HG03354 (cell line): ENCODE results near the gene RPL29.
"Not testable (repeated sequence)": the region's sequence is repeated elsewhere in the genome, so short reads cannot be mapped to it uniquely, and the experiment has no call there.

Source experiments
- ATAC-seq: cut with Tn5 transposase; IDR thresholded peaks from one replicate; pipeline ENCODE4 v1.9.1; 2021; ENCODE audit warnings: mild to moderate bottlenecking; ENCODE audit not compliant: unreplicated experiment, poor library complexity, severe bottlenecking

RPL29 gene

DNA sequence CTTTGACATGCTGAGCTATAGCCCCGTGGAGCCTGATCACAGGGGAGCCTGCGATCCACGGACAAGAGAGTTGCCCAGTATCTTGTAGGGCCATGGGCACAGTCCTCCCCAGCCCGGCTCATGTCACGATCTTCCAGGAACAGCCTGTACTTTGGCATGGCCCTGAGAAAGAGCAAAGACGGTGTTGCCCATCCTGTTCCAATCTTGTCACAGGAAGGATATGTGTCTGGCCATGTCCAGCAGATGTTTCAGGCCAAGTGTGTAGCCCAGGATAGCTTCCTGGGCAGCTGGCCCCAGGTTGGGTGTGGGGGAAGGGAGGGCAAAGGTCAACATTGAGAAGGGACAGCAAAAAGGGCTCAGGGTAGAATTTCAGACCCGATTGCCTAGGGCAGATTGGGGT lies 17.0 kb upstream of the RPL29 start:
- no peak for ATAC-seq

DNA sequence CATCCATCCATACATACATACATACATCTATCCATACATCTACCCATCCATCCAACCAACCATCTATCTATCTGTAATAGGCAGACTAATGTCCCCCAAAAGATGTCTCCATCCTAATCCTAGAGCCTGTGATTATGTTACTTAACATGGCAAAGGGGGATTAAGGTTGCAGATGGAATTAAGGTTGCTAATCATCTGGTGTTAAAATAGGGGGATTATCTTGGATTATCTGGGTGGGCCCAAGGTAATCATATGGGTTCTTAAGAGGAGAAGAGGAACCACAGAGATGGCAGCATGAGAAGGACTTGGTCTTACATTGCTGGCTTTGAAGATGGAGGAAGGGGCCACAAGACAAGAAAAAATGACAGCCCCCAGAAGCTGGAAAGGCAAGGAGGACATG lies 14.7 kb upstream of the RPL29 start:
- no peak for ATAC-seq

DNA sequence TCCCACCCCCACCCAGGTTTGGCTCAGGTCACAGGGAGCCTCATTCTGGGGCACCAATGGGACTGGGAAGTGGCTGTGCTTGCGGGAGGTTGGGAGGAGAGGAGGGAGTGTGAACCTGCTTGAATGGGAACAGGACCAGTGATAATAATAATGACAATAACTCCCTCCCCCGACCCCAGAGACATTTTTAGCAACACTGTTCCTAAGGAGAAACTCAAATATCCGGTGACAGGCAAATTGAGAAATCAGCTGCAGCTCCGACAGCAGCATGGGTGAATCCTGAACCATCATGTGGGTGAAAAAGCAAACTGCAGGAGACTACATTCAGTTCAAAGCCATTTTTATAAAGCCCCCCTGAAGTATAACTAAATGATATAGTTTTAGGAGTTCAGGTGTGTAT lies 11.6 kb upstream of the RPL29 start:
- ATAC-seq = no peak

DNA sequence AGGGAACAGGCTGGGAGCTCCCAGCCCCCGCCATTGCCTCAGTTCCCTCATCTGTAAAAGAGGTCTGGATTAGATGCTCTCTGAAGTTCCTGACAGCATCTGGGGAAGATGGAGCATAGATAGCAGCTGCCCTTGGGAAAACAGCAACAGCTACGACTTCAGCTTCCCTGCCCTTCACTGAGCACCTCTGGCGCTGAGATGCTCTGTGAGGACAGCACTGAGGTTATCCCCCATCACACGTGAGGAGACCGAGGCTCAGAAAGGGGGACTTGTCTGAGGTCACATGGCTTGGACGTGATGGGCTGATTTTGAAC lies 11.1 kb upstream of the RPL29 start:
- ATAC-seq = no peak

DNA sequence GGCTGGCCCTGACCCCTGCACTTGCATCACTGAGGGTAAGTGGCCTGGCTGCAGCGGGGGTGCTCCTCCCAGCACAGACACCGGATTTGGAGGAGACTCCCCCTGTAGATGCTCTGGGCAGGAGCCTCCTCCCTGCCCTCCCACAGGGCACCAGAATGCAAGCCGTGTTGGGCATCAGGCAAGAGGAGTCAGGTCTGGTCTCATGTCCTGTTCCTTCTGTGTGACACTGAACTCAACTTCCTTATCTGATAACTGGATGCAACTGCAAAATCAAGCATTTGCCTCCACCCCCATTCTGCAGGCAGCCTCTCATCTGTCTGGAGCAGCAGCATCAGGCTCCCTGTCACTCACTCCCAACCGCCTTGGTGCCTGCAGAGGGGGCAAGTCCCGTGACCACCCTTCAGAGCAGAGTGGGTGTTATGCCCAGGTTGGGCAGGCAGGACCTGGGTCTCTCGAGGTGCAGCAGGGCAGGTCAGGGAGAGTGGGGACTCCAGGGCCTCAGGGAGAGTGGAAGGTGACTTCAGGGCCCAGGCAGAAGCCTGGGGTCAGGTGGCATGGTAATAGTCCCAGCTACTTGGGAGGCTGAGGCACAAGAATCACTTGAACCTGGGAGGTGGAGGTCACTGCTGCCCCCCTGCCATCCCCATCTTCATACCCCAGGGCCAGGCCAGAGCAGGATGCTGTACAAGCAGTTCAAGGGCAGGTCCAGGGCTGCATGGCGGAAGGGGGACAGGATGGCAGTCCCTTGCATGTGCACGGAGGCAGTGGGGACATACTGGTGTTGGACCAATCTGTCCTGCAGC lies 10.5 kb upstream of the RPL29 start:
- ATAC-seq = no peak

DNA sequence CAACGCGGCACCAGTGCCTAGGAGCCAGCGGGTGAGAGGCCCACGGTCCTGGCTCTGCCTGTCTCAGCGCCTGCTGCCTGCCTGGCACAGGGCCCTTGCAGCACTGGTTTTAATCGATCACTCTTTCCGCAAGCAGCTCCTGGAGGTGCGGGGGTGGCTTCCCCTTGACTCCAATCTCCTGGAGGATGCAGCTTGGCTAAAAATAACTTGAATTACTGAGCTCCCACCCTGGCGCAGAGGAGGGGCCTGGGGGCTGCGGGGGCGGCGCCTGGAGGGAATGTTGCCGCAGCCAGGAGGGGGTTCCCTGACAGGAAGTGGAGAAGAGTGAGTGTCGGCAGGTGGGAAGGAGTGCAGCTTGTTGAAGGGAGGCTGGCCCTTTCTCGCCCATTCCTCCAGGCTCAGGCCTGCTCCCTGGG lies 9.9 kb upstream of the RPL29 start:
- no peak for ATAC-seq

DNA sequence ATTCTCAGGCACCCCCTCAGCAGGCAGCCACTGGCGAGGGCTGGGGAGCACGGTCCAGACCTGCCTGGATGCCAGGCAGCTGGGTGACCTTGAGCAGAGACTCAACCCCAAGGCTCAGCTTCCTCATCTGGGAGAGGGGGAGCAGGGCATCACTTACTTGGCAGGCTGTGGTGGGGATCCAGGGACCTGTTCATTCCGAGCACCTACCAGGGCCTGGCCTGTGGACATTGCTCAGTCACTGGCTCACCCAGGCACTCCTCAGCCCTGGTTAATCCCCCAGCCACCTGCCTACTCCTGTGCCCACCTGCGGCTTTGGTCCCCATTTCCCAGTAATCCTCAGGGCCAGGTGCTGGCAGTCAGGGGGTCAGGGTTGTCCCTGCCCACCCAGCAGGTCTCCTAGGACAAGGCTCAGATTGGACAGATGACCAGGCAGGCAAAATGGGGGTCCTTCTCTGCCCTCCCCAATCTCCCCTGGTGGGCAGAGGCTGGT lies 9.3 kb upstream of the RPL29 start:
- ATAC-seq = no peak

DNA sequence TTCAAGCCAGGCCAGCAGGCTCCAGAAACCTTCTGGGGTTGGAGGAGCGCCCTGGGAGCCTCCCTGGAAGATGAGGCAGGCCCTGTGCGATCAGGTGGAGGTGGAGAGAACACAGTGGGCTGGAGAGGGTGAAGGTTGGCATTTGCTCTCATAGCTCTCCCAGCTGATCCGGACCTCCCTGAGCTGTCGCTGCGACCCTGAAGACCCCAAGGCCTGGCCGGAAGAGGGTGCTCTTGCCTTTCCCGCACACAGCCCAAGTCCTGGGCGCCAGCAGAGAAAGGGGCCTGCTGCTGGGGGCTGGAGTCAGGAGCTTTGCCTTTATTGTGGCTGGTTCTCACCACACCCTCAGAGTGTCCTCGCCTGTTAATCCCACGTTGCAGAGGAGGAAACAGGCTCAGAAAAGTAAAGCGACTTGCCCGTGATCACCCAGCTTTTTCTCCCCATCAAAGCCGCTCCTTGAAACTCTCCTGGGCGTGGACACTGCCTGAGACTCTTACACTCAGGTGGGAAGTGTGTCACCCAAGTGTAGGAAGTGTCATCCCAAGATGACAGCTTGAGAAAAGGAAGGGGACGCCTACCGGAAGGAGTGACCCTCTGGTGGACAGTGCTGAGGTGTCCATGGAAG lies 8.6 kb upstream of the RPL29 start:
- no peak for ATAC-seq

DNA sequence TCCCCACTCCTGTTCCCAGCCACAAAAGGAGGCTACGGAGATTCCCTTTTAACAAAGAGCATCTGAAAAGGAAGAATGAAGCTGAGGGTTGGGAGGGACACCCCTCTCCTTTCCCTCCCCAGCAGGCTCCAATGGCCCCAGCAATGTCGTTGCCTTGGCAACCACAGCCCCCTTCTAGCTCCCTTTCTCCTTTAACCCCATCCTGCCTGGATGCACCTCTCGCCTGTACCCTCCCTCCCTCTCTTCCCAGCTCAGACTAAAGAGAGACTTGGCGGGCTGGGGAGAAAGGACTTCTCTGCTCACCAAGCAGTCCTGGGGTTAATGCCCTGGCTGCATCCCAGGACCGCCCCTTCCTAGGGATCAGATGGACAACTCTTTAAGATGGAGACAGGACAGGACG lies 7.1 kb upstream of the RPL29 start:
- ATAC-seq = no peak

DNA sequence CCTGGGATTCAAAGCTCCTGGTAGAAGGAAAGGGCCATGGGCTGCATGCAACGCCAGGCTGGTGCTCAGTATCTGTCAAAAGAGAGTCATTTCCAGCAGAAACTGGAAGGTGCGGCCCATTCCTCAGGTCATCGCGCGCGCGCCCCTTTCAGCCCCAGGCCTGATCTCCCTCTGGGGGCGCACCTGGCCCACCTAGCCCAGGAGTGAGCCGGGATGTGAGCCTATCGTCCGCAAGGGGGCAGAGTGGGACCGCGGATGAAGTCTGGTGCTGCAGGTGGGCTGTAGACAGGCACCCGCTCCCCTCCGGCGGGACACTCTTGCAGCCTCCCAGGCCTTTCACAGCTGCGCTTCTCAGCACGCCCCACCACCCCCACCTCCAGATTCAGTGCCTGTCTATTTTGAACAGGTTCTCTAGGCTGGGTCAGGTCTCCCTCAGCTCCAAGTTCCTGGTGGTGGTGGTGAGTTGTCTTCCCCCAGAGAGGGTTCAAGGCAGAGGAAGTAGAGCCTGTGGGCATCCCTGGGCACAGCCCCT lies 5.8 kb upstream of the RPL29 start:
- peak; percentile 88 for ATAC-seq

DNA sequence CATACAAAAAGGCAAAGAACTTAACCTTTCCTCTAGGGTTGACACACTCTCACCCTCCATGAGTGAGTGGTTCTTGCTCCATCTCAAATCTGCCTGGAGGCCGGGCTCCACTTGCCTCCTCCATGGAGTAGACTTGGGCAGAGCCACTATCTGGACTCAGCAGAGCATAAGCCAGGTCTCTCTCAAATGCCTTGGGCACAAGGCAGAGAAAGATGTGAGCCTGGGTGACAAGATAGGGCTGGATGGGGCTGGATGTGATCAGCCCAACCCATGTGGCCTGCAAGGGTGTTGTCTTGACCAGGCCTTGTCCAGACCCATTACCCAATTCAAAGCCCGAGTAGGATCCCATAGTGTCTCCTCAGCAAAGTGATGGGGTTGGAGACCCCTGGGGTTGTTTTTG lies 4.2 kb upstream of the RPL29 start:
- ATAC-seq = no peak

DNA sequence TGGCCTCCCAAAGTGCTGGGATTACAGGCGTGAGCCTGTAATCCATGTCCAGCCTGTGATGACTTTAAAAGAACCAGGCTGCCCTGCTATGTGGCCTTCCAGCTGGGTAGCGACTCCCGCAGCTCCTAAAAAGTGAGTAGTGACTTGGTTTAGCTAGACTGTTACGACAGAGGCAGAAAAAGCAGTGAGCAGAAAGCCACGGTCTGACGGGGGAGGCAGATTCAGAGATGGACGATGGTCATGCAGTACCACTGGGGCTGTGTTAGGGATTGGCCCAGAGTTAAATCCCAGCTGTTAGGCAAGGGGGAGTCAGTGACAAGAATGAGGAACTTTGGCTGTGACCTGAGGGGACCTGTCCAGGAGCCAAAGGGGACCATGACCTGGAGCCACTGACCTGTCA lies 3.1 kb upstream of the RPL29 start:
- no peak for ATAC-seq

DNA sequence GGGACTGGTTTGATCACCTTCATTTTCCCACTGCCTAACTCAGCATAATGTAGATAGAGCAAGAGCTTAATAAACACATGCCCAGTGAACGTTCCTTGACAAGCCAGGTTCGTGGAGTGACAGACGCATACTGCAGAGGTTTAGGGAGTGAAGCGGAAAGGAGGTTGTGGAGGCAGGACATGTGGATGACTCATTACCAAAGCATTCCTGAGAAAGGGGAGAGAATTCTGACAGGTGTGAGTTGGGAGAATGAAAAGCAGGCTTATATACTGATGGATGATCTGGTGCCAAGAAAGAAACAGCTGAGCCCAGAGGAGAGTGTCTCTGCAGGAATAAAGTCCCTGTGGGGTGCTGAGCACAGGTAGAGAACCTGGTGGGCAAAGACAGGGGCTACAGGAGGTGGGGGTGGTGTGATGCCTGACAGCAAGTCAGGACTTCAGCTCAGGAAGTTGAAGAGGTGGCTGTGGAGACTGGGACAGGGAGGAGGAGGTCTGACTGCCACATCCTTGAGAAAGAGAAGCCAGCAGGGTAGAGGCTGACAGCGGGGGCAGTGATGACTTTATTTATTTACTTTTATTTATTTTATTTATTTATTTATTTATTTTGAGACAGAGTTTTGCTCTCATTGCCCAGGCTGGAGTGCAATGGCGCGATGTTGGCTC lies 2.4 kb upstream of the RPL29 start:
- ATAC-seq = no peak

DNA sequence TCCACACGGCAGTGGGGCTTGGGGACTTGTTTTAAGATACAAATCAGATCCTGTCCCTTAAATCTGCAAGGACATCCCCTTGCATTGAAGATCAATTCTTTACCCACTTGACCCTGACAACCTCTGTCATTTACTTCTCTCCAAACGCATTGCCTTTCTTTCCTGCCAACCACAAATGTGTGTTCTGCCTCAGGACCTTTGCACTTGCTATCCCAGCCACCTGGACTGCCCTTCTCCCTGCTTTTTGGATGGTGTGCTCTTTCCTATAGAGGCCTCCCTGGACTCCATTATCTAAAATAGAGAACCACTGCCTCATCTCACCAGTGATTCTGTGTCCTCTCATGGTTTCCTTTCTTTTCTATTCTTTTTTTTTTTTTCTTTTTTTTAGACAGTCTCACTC lies 1.5 kb upstream of the RPL29 start:
- ATAC-seq = no peak

DNA sequence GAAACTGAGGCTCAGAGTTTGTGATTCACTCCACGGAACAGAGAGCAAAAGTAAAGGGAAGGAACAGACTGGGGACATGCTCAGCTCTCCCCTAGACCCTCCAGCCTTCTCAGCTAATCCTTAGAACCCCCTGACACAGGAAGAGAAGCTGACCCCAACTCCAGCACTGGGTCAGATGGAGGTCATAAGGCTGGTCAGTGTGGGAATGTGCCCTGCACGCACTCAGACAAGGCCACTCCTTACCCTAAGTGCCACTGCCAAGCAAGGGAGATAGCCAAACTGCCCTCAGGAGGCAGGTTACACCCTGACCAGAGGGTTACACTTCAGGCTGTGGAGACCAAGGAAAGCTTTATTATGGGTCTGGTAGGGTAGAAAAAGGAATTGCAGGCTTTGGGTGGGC lies 1.2 kb downstream of the RPL29 start:
- no peak for ATAC-seq

DNA sequence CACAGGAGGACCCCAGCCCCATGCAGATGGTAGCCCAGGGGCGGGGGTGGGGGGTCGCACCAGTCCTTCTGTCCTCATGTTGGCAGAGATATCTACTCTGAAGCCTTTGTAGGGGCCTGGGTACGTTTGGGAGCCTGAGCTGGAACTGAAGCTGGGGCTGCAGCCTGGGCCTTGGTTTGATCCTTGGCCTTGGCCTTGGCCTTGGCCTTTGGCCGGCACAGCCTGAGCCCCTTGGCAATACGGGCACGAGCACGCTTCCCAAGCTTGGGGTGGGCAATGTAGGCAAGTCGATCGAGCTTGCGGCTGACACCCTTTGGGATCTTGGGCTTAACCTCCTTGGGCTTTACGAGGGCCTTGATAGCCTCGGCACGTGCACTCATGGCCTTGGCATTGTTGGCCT lies 2.0 kb downstream of the RPL29 start:
- ATAC-seq = not testable (repeated sequence)

DNA sequence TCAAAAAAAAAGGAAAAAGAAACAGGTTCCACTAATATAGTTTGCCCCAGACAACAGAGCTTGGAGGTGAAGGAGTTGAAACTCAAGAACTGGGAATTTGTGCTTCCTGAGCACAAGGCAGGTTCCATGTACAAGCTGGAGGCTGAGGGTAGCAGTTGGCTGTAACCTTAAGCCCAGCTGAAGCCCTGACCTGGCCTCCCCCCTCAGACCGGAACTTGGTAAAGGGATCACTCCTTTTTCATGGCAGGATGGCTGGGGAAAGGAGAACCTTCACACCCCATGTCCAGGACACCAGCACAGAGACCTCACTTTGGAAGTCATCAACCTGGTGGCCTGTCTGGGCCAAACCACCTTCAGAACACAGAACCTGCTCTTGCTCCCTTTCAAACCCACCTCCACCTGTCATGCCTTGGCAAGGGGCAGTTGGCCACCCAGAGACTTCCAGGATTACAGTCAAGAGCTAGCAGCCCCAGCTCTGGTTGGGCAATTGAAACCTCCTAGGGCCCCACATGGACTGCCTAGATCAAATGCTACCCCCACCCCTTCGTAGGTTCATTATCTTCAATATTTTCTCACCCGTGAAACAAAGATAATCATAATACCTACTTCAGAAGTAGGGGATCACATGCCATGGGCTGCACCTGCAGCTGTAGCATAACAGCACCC lies 3.5 kb downstream of the RPL29 start:
- ATAC-seq = no peak

DNA sequence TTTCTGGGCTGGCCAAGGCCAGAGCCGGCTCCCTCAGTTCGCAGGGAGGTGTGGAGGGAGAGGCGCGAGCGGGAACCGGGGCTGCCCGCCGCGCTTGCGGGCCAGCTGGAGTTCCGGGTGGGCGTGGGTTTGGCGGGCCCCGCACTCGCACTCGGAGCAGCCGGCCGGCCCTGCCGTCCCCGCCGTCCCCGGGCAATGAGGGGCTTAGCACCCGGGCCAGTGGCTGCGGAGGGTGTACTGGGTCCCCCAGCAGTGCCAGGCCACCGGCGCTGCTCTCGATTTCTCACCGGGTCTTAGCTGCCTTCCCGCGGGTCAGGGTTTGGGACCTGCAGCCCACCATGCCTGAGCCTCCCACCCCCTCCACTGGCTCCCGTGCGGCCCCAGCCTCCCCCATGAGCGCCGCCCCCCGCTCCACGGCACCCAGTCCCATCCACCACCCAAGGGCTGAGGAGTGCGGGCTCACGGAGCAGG lies 5.2 kb downstream of the RPL29 start:
- not testable (repeated sequence) for ATAC-seq

DNA sequence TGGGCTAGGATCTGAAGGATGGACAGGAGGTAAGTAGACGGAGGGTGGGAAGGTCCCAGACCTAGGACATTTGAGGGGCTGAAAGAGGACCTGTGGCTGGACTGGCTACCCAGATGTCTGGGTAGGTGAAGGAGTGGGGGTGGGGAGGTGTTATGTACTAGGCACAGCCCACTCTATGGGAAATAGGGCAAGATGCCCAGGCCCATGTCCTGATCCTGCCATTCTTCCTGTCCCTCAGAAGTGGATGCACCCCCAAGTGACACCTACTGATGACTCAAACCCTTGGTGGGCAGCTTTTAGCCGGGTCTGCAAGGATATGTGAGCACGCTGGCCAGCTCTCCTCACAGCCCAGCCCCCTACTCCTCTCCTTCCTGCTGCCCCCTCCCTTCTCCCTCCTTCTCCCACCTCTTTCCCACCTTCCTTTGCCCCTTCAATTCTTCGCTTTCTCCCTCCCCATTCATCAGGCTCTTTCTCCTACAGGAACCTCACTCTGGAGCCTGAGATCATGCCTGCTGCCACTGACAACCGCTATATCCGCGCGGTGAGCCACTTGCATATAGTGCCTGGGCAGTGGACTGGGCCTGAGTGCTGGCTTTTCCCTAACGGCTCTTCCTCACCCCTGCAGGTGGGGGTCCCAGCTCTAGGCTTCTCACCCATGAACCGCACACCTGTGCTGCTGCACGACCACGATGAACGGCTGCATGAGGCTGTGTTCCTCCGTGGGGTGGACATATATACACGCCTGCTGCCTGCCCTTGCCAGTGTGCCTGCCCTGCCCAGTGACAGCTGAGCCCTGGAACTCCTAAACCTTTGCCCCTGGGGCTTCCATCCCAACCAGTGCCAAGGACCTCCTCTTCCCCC lies 7.2 kb downstream of the RPL29 start:
- no peak for ATAC-seq
